GM13977 (cell line): Measurements from ENCODE around the gene BCL2L12.

ENCODE experiments used
- DNase-seq: peaks from one replicate; pipeline ENCODE4 v3.0.0; 2012; ENCODE audit warnings: low spot score
- in situ Hi-C: fragments of 300-500 bp; cut with MboI; formaldehyde crosslinking; loops from one replicate; pipeline ENCODE4 v1.12.0; 2022; ENCODE audit warnings: low sequenced_read_pairs, low pct_unique_long_range_greater_than_20kb, mixed read lengths, inconsistent platforms; ENCODE audit not compliant: unreplicated experiment
- TF ChIP-seq, protein P1 (sequence below): IDR thresholded peaks from 2 replicates; pipeline ENCODE4 v1.5.1; 2012; ENCODE audit warnings: mild to moderate bottlenecking, control low read depth; ENCODE audit not compliant: insufficient read depth; ENCODE audit errors: extremely low read depth, missing control alignments

BCL2L12 gene

GRCh38 chr19:49685845-49686332 lies 20.2 kb downstream of the BCL2L12 start:
- TF ChIP-seq, protein P1, sequence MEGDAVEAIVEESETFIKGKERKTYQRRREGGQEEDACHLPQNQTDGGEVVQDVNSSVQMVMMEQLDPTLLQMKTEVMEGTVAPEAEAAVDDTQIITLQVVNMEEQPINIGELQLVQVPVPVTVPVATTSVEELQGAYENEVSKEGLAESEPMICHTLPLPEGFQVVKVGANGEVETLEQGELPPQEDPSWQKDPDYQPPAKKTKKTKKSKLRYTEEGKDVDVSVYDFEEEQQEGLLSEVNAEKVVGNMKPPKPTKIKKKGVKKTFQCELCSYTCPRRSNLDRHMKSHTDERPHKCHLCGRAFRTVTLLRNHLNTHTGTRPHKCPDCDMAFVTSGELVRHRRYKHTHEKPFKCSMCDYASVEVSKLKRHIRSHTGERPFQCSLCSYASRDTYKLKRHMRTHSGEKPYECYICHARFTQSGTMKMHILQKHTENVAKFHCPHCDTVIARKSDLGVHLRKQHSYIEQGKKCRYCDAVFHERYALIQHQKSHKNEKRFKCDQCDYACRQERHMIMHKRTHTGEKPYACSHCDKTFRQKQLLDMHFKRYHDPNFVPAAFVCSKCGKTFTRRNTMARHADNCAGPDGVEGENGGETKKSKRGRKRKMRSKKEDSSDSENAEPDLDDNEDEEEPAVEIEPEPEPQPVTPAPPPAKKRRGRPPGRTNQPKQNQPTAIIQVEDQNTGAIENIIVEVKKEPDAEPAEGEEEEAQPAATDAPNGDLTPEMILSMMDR, result no peak
- in situ Hi-C loops, result no loop called here
- DNase-seq, result no peak

DNA sequence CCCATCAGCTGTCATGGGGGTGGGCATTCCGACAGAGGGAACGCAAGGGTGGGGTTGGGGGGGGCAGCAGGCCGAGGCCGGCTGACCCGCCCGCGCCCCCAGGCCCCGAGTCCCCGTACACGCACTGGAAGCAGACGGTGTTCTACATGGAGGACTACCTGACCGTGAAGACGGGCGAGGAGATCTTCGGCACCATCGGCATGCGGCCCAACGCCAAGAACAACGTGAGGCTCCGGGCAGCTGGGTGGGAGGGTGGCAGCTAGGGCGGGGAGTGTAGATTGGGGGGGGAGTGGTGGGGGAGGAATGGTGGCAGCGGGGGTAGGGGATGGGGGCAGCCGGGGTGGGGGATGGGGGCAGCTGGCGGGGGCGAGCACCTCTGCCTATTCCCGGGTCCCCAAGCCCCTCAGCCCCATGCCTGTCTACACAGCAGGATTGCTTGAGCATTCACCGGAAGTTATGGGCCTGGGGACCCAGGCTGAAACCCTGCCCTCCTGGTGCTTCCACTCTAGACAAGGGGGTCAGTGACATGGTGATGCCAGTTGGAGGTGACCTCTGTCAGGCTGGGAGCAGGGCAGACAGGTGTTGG lies 20.9 kb downstream of the BCL2L12 start:
- in situ Hi-C loops, result no loop called here
- TF ChIP-seq, protein P1, result no peak
- DNase-seq, result no peak

GRCh38 chr19:49687150-49687549 lies 21.4 kb downstream of the BCL2L12 start:
- TF ChIP-seq, protein P1, result no peak
- in situ Hi-C loops, result no loop called here
- no peak for DNase-seq

DNA sequence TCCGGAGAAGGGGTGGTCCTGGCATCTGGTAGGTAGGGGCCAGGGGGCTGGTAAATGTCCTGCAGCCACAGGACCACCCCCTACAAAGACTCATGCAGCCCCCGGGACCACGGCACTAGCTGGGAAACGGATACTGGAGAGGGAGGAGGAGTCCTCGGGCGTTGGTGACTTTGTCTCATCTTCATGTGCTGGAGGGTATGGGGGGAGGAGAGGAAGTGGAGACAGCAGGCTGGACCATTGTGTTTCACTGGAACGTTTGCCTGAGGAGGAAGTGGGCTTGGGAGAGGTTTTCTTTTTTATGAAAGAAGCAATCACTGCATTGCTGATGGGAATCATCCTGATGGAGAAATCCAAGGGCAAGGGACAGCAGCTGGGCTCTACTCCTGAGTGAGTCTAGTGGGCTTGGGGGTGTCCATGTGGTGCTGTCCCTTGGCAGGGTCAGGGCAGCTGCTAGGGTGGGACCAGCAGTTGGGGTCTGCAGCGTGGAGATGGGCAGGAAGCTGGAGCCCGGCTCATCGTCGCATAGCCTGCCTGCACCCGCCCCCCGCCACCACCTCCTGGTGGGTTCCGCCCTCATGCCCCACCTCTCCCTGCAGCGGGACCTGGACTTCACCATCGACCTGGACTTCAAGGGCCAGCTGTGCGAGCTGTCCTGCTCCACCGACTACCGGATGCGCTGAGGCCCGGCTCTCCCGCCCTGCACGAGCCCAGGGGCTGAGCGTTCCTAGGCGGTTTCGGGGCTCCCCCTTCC lies 22.0 kb downstream of the BCL2L12 start:
- DNase-seq, result no peak
- TF ChIP-seq, protein P1, result no peak
- in situ Hi-C loops, result no loop called here

DNA sequence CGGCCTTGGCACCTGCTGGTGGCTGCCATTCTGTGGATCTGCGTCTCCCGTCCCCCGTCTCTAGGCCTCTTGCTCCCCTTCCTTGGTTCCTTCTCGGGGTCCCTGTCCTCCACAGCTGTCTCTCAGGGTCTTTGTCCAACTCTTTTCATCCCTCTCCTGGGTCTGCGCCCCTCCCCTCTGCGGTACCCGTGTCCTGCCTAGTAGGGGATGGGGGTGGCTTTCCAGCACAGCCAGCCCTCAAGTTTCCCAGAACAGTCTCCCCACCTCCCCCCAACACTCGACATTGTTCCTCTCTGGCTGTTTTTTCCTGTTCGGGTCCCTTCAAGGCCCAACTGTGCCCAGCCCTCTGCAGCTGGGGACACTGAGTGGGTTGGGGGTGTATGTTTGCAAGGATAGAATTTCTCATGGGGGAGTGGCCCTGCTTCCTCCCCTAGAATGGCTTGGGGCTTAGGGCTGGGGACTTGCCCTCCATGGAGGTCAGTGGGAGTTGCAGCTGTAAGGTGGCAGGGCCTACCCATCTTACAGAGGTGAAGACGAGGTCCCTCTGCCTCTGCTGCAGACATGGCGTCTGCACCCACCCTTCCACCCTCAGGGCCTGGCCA lies 22.9 kb downstream of the BCL2L12 start:
- DNase-seq, result no peak
- TF ChIP-seq, protein P1, result no peak
- in situ Hi-C loops, result no loop called here

GRCh38 chr19:49689133-49690078 lies 23.7 kb downstream of the BCL2L12 start, which contains the start of gene ADM5:
ADM5 (plus strand) TSS chr19:49689594; CDS start chr19:49689838, 244 bp downstream.
- TF ChIP-seq, protein P1, result peak; percentile 68
- peak; percentile 75 for DNase-seq
- in situ Hi-C loops, result no loop called here
